ENCODE measurements around the gene TALDO1. TPM values are rescaled to one million over a fixed set of nuclear protein-coding genes. Genes with fewer than 3 reads are reported as not detected.
A peak's percentile ranks its signal among the peaks of the same experiment; 100 is the strongest.

TALDO1 gene
- total and polyA plus RNA-seq, 4 donors = 72.5 to 181 (median 128) TPM

DNA sequence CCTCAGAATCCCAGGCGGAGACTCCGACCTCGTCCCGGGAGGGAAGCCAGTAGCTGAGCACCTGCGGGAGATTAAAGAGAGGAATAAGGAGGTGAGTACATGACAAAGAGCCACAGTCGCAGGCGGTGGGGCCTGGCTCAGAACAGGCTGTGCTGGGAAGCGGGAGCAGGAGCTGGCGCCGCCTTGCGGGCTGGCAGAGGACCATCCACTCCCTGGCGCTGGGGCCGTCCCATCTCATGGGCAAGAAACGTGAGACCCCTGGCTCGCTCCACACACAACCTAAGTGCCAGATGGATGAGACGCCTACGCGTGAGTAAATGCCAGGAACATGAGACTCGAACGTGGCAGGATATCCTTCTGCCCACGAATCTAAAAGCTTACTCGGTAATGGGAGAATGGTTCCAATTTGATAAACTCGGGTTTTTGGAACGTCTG, 36.3 kb downstream of the TALDO1 start:
- TF ChIP-seq, protein P1, sequence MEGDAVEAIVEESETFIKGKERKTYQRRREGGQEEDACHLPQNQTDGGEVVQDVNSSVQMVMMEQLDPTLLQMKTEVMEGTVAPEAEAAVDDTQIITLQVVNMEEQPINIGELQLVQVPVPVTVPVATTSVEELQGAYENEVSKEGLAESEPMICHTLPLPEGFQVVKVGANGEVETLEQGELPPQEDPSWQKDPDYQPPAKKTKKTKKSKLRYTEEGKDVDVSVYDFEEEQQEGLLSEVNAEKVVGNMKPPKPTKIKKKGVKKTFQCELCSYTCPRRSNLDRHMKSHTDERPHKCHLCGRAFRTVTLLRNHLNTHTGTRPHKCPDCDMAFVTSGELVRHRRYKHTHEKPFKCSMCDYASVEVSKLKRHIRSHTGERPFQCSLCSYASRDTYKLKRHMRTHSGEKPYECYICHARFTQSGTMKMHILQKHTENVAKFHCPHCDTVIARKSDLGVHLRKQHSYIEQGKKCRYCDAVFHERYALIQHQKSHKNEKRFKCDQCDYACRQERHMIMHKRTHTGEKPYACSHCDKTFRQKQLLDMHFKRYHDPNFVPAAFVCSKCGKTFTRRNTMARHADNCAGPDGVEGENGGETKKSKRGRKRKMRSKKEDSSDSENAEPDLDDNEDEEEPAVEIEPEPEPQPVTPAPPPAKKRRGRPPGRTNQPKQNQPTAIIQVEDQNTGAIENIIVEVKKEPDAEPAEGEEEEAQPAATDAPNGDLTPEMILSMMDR (IDR thresholded peaks at IDR 0.05; ENCODE audit: low read depth, low read length, missing input control) = peak; percentile 30
- TF ChIP-seq FOXA1 (IDR thresholded peaks at IDR 0.05) (no peak), RAD21 (IDR thresholded peaks at IDR 0.05) (peak in 1 of 2 donors; percentile 63), ZBTB33 (IDR thresholded peaks at IDR 0.05) (no peak), TAF1 (conservative IDR thresholded peaks at IDR 0.05) (no peak), NR2F2 (IDR thresholded peaks at IDR 0.05) (no peak), HNF4A (conservative IDR thresholded peaks at IDR 0.05) (no peak), GABPA (IDR thresholded peaks at IDR 0.05 in 1 of 2, conservative IDR thresholded peaks at IDR 0.05 in 1 of 2) (no peak)
- TF ChIP-seq, protein P2, sequence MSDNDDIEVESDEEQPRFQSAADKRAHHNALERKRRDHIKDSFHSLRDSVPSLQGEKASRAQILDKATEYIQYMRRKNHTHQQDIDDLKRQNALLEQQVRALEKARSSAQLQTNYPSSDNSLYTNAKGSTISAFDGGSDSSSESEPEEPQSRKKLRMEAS (IDR thresholded peaks at IDR 0.05) = no peak
- Histone ChIP-seq H3K4me3 (ENCODE audit: low read depth in 1 of 3, low read length in 3 of 3) (no peak overlapping the region), H3K36me3 (ENCODE audit: control insufficient read depth in 4 of 4, insufficient read depth in 3 of 4, low read depth in 1 of 4, low read length in 3 of 4) (peaks cover 0 to 6% (median 2%) of the 10 kb centered on the region in 4 donors), H3K27ac (ENCODE audit: low read depth in 1 of 2, low read length in 2 of 2) (no peak overlapping the region), H3K4me1 (ENCODE audit: control insufficient read depth in 4 of 4, insufficient read depth in 4 of 4, low read length in 3 of 4) (peaks cover 5 to 13% (median 8%) of the 10 kb centered on the region in 4 donors), H3K9me3 (ENCODE audit: control insufficient read depth in 4 of 4, low read length in 3 of 4) (no peaks in the 10 kb centered on the region), H3K27me3 (ENCODE audit: control insufficient read depth in 4 of 4, insufficient read depth in 4 of 4, low read length in 3 of 4) (no peaks in the 10 kb centered on the region), H3K9ac (ENCODE audit: low read depth in 1 of 2, low read length in 2 of 2) (no peak overlapping the region)
- DNase-seq (ENCODE audit: low spot score) = peak; percentile 52
- 43% methylated on average over 24 of the region's 24 CpGs for WGBS

DNA sequence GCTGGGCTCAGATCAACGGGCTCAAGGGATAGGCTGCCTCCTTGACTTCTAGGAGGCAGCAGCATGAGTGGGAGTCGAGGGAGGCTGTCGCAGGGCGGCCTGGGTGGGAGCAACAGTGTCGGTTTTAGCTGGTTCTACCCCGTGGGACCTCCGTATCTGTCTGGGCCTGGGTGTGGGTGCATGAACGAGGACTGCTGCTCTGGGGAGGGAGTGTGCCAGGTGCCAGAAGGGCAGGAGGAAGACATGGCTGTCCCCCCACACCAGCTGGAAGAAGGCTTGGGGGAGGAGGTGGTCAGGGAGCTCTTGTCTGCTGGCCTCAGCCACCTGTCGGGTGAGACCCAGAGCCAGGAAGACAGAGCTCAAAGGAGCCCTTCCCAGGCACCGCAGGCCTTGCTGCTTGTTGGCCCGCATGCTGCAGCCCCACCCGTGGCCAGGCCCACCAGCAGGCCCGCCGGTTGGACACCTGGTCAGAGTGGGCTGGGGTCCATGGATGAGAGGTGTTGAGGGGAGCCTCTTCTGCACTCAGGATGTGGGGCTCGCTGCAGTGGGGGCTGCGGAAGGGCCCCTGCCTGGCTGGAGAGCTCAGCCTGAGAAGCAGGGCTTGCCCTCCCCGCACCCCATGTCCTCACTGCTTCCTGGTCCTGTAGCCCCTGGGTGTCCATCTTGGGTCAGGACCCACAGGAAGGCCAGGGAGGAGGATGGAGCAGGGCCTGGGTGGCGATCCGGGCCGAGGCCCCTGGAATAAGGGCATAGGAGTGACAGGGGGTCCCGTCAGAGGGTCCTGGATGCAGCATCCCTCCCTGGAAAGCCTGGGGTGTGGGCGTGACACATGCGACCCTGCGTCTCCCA, 39.2 kb downstream of the TALDO1 start:
- Histone ChIP-seq H3K36me3 (ENCODE audit: control insufficient read depth in 4 of 4, insufficient read depth in 3 of 4, low read depth in 1 of 4, low read length in 3 of 4) (peaks cover 0 to 6% (median 2%) of the 10 kb centered on the region in 4 donors), H3K4me1 (ENCODE audit: control insufficient read depth in 4 of 4, insufficient read depth in 4 of 4, low read length in 3 of 4) (peaks cover 0 to 6% (median under 1%) of the 10 kb centered on the region in 4 donors), H3K9me3 (ENCODE audit: control insufficient read depth in 4 of 4, low read length in 3 of 4) (no peaks in the 10 kb centered on the region), H3K9ac (ENCODE audit: low read depth in 1 of 2, low read length in 2 of 2) (no peak overlapping the region), H3K27ac (ENCODE audit: low read depth in 1 of 2, low read length in 2 of 2) (no peak overlapping the region), H3K4me3 (ENCODE audit: low read depth in 1 of 3, low read length in 3 of 3) (no peak overlapping the region), H3K27me3 (ENCODE audit: control insufficient read depth in 4 of 4, insufficient read depth in 4 of 4, low read length in 3 of 4) (no peaks in the 10 kb centered on the region)
- TF ChIP-seq RXRA (IDR thresholded peaks at IDR 0.05) (no peak), JUND (IDR thresholded peaks at IDR 0.05) (no peak), YY1 (IDR thresholded peaks at IDR 0.05) (no peak), FOXA2 (IDR thresholded peaks at IDR 0.05) (no peak), RAD21 (IDR thresholded peaks at IDR 0.05) (no peak)
- TF ChIP-seq, protein P3, sequence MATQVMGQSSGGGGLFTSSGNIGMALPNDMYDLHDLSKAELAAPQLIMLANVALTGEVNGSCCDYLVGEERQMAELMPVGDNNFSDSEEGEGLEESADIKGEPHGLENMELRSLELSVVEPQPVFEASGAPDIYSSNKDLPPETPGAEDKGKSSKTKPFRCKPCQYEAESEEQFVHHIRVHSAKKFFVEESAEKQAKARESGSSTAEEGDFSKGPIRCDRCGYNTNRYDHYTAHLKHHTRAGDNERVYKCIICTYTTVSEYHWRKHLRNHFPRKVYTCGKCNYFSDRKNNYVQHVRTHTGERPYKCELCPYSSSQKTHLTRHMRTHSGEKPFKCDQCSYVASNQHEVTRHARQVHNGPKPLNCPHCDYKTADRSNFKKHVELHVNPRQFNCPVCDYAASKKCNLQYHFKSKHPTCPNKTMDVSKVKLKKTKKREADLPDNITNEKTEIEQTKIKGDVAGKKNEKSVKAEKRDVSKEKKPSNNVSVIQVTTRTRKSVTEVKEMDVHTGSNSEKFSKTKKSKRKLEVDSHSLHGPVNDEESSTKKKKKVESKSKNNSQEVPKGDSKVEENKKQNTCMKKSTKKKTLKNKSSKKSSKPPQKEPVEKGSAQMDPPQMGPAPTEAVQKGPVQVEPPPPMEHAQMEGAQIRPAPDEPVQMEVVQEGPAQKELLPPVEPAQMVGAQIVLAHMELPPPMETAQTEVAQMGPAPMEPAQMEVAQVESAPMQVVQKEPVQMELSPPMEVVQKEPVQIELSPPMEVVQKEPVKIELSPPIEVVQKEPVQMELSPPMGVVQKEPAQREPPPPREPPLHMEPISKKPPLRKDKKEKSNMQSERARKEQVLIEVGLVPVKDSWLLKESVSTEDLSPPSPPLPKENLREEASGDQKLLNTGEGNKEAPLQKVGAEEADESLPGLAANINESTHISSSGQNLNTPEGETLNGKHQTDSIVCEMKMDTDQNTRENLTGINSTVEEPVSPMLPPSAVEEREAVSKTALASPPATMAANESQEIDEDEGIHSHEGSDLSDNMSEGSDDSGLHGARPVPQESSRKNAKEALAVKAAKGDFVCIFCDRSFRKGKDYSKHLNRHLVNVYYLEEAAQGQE (IDR thresholded peaks at IDR 0.05) = no peak
- TF ChIP-seq, protein P4, sequence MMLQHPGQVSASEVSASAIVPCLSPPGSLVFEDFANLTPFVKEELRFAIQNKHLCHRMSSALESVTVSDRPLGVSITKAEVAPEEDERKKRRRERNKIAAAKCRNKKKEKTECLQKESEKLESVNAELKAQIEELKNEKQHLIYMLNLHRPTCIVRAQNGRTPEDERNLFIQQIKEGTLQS (IDR thresholded peaks at IDR 0.05) = no peak
- no peak for DNase-seq (ENCODE audit: low spot score)
- 87% methylated on average over 24 of the region's 24 CpGs for WGBS
